NCI-H2196 (cell line): ENCODE data around the gene NAA15.
A peak's percentile ranks its signal among the peaks of the same experiment; 100 is the strongest.
"Not testable (repeated sequence)": the region's sequence is repeated elsewhere in the genome, so short reads cannot be mapped to it uniquely, and the experiment has no call there.

ENCODE experiments used
- DNase-seq: peaks from one replicate; lab custom pipeline; 2025; ENCODE audit not compliant: unreplicated experiment; lab: John Stamatoyannopoulos, UW

NAA15 gene

DNA sequence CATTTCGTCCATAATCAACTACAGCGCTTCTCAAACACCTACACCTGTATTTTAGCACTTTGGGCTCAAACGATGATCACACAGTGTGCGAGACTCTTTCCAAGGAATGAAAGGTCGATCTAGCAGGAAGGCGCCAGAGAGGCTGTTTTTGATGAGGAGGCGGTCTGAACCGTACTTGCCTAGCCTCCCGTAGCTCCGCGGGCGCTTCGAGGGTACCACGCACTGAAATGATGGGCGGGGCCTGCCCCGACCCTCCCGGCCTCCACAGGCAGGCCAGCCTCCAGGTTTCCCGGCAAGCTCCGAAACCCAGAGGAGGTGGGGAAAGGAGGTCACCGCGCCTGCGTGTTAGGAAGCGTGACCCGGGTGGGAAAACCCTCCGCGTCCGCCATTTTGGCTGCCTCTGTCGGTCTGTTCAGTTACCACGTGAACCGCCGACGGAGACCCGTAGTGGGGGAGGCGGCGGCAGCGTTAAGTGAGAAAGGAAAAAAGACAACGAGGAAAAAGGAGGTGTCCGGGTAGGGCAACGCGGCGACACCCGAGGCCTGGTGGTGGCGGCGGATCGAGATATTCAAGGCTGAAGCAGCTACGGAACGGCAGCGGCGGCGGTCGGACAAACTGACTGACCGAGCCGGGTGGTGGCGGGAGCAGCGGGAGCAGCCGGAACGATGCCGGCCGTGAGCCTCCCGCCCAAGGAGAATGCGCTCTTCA is at the start of gene NAA15:
TSS of gene NAA15 (plus strand) at position 393 of the 708 bp plus-strand sequence. CDS start at position 666, 273 bp downstream.
- DNase-seq: peak; percentile 89

DNA sequence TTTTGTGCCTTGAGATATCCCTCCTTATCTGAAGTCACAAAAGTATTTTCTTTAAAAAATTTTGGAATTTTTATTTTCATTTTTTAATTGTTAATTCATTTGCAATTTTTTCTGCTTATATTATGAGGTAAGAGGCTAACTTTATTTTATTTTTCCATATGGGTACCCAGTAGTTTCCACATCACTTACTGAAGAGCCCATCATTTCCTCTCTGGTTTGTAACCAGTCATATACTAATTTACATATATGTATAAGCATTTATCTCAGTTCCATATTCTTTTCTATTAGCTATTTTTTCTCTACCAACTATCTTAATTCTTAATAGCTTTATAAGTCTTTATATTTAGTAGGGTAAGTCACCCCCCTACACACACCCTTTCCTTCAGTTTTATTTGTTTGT is 48.3 kb upstream of the NAA15 start:
- no peak for DNase-seq

DNA sequence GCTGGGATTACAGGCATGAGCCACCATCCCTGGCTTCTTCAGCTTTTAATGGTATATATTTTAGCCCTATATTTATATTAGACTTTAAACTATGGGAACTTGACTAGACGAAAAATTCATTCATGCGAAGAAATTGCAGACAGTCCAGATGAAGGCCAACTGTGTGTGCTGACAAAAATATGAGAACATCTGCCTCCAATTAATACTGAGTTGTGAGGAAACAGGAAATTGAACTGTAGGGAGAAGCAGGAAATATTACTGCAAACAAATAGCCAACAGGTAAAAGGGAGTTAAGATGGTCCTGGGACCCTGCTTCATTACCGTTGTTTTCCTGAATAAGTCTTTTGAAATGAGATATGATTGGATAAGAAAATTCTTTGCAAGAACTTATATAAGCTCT is 47.6 kb upstream of the NAA15 start:
- DNase-seq: no peak

DNA sequence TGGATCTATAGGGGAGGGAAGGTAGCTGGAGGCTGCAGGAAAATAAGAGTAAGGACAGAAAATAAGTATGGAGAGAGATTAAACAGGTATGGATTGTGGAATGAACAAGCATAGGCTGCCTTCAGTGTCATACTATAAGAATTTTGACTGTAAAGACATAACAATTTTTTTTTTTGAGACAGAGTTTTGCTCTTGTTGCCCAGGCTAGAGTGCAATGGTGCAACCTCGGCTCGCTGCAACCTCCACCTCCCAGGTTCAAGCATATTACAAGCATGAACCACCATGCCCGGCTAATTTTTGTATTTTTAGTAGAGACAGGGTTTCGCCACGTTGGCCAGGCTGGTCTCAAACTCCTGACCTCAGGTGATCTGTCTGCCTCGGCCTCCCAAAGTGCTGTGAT is 45.7 kb upstream of the NAA15 start:
- not testable (repeated sequence) for DNase-seq

DNA sequence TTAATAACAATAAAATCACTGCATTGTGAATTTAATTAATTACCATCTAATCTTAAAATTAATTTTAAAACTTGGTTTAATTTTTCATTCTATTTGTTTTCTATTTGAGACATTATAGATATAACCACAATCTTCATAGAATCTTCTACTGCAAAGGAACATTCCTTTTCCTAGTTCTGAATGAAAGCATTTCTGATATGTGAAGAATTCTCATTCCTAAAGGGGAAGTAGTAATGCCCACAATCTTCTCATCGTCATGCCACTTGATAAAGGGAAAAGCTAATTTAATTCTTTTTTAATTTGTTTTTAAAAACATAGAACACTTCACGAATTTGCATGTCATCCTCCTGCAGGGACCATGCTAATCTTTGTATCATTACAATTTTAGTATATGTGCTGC is 45.0 kb upstream of the NAA15 start:
- DNase-seq: no peak

DNA sequence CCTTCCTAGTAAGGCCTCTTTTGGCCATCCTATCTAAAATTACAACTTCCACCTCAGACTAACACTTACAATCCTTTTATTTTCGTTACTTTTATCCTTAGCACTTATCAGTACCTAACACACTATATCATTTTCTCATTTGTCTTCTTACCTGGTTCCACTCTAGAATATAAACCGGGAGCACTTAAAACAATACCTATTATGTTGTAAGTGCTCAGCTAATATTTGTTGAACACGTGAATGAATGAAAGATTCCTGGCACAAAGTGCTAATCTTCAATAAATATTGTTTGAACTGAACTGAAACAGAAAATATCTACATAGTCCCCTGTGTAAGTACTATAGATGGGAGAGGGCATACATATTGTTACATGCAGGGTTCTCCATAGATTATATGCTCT is 35.7 kb upstream of the NAA15 start:
- DNase-seq: no peak

DNA sequence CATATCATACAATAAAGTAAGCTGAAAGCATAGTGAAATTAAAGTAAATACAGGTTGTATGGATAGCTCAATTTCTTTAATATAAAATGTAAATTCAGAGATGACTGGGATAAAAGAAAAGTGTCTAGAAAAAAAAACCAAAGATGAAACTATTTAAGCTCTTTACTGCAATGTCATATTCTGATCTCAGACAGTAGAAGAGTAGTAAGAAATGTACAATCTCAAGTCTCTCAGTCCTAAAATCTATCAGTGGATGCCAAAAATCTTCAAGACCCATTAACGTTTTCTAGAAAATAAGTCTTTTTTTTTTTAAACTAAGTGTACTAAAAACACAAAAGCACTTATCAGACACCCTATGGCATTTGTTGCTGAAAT is 35.1 kb upstream of the NAA15 start:
- DNase-seq: no peak

DNA sequence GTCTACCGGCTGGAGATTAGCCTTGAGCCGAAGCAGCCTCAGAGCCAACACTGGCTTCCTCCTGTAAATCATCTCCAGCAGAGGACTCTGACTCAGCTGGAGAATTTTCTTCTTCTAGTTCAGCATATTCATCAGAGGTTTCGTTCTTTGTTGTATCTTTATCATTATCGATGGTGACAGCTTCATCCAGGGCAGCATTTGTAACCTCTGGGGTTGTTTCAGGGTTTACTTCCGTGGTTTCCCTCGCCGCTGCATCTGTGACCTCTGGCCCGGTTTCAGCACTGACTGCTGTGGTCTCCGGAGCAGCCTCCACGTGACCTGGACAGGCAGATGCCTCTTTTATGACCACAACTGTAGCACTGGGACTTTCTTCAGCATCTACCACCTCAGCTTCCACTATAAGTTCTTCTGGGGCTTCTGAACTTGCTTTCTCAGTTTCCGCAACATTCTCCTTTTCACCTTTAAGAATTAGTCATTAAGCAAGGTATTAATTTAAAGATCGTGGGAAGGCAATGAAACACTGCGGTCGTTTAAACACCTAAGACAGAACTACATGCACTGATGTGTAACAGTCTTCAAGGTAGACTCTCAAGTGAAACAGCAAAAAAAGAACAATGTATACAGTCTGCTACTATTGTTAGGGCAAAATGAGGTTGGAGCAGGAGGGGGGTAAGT is 34.6 kb upstream of the NAA15 start:
- DNase-seq: no peak

DNA sequence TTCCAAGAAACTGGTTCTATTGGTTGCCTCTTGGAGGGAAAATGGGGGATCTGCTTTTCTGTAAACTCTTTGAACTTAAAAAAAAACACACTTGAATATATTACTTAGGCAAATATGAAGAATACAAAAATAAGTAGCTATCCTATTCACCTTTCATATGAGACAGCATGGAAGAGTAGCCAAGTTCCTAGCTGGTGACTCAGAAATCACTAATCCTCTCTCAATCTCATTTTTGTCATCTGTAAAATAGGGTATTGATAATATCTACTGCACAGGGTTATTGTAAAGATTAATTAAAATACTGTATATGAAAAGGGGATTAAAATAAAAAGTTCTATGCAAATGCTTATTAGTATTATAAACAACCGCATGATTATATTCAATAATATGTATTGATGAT is 34.0 kb upstream of the NAA15 start:
- DNase-seq: no peak

DNA sequence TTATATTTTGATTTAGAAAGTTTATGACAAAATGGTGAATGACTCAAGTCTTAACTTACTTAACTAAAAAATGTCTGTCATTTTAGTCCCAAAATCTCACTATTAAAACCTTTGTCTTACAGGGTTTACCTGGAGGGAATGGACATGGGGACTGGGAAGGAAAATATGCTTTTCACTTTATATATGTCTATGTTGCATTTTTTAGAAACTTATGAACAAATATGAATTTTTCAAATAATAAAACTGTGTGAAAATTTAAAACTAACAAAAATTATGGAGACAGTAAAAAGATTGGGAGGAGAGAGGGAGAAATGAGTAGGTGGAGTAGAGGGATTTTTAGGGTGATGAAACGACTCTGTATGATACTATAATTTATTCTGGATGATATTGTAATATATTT is 27.5 kb upstream of the NAA15 start:
- no peak for DNase-seq

DNA sequence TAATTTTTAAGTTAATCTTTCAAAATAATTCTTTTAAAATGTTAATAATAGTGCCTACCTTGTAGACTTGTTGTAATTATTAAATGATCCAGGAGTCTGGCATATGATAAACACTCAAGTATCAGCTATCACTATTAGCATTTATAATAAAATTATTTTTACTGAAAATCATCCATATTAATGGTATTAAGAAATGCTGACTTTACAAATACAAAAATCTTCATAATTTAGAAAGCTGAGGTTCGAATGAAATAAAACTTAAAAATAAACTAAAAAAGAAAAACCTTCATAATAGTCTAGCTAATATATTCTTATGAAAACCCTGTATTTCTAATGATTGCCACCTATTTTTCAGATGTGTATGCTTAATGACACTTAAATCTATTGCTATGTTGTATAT is 26.5 kb upstream of the NAA15 start:
- DNase-seq: no peak

DNA sequence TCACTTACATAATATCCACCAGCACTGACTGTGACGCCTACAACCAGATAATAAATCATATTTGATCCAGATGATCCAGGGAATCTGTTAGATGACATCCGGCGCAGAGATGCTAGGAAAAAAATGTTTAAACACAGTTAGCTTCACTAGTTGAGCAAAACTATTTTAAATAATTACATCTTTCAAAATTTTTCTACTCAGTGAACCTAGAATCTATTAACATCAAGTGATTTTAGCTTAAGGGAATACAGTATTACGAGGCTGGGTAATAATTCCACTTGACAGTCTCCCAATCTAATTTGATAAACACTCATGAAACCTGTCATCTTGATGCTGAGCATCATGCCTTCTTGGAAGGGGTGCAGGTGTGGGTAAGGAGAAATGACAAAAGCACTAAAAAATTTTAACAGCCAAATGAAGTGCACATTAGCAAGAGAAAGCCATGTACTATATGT is 26.0 kb upstream of the NAA15 start:
- DNase-seq: no peak

DNA sequence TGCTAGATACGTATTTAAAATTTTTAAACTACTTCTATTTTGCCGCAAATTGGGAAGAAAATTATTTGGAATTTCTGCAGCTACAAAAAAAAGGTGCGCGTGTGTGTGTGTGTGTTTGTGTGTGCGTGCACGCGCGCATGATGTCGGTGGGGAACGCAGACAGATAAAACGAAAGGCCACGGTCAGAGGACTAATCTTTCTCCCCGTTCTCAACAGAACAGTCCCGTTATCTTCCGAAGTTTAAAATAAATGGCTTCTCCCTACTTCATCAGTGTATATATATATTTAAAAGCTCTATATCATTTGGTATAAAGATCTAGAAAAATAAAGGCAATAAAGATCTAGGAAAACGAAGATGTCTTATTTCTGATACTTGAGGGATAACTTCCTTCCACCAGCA is 22.8 kb upstream of the NAA15 start:
- DNase-seq: no peak

DNA sequence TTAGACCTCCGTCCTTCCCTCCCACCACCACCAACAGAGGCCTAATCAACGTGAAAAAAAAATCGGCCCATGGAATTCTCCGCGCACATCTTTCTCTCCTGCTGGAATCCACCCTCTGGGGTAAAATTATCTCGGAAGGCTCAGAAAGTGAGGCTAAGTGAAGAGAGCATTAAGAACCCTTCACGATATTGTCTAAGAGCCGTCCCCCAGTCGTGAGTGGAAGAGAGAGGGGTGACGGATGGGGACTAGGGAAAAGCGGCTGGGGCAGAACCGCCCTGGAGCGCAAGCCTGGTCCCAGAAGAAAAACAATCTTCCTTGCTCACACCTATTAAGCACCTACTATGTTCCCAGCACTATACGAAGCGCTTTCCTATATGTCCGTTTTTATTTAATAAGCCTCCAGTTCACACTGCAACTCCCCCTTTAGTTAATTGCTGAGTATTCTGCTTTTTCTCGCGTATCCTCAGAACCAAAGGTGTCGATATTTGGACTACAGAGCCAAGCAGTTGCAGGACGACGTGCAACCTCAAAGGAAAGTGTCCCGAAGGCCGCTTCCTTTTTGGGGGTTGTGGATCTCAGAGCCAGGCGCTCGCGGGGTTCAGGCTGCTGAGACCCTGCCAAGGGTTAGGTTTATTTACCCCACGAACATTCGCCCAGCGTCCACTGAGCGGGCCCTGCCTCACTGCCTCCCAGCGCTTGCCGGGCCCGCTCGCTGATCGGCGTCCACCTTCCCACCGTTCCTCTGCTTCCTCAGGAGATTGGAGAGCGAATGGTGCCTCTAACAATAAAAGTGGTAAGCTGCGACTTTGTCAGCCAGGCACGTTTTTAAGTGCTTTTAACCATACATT is 22.2 kb upstream of the NAA15 start:
- DNase-seq: no peak

DNA sequence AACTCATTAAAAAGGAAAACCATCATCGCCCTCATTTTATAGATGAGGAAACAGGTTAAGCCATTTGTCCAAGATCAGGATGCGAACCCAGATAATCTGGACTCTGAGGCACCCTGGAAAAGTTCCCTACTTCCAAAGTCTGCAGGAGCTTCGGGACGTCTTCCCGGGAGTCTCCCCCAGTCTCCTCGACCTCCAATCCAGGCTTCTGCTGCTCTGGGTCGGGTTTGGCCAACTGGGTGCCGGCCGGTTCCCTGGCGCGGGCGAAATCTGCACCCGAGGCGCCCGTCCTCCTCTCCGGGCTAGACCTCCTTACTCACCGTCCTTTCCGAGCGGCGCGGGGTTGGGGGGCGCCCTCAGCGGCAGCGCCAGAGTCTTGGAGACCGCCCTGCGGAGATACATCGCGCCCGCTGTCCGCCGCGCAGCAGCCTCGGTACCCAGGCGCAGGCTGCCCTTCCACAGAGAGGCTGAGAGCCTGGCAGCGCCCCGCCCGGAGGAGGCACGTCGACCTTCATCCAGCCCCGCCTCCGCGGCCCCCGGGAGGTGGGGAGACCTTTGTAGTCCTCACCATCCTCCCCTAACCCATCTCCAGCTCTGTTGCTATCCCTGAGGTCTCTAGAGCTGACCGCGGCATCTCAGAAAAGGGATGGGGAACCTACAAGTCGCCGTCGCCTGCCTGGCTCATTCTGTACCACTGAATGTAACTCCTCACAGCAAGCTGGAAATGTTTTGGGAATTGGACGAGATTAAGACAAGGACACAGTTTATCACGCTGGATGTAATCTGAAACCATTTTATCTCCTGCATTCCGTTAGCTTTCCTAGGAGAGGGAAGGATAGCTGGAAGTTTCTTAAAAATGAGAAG is 21.3 kb upstream of the NAA15 start, which contains the start of gene MGARP:
TSS of gene MGARP (minus strand) at position 466 of the 861 bp plus-strand sequence. CDS start at position 399, 67 bp downstream.
- no peak for DNase-seq

DNA sequence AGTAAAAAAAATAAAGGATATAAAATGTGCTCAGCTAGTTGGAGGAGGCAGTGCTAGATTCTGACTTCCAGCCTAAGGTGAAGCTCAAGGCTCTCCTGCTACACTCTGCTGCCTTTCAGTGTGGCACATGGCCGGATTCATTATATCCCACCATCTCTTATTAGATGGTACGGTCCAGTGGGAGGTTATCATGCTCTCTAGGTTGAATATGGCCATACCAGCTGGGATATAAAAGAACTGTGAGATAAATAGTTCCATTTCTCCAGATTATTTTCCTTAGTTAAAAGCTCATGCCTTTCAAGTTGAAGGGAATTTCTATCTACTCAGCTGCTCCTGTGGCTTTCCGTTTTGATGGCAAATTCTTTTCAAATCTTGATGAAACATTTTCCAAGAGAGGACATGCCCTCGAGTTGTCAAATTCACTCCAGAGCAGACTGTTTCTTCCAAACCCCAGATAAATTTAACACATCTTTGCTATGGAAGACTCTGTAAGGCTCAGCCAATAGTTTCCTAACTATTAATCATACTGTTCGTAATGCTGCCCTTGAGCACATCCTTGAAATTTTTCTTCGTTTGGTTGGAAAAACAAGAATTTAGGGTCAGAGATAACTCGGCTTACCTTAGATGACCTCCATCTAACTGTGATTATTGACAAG is 19.1 kb upstream of the NAA15 start:
- DNase-seq: no peak

DNA sequence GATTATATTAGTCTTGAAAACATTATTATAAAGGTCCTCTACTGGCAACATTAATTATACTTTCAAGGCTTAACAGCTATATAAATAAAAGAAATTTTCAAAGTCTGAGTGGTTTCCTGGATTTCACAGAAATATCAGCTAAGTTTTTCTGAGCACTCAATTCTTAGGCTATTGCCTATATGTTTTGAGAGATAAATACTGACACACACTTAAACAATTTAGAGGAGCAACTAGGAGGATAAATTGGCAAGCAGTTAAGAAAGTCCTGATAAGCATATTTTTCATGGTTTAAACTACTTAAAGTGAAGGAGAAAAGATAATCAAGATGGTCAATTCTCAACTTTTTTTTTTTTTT is 18.6 kb upstream of the NAA15 start:
- no peak for DNase-seq

DNA sequence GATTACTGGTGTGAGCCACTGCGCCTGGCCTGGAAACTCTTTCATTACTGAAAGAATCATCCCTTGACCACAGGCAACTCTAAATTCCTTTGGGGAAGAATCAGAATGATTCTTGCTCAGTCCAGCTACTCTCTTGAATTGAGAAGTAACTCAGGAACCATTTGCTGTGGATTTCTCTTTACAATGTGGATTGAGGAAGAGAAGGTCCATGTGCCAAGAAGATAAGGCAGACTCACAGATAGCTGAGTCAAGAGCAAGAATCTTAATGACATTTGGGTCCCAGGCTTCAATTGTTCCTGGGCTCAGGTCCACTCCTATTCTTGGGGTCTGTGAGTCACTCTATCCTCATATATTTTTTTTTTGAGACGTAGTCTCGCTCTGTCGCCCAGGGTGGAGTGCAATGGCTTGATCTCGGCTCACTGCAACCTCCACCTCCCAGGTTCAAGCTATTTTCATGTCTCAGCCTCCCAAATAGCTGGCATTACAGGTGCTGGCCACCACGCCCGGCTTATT is 15.1 kb upstream of the NAA15 start:
- no peak for DNase-seq

DNA sequence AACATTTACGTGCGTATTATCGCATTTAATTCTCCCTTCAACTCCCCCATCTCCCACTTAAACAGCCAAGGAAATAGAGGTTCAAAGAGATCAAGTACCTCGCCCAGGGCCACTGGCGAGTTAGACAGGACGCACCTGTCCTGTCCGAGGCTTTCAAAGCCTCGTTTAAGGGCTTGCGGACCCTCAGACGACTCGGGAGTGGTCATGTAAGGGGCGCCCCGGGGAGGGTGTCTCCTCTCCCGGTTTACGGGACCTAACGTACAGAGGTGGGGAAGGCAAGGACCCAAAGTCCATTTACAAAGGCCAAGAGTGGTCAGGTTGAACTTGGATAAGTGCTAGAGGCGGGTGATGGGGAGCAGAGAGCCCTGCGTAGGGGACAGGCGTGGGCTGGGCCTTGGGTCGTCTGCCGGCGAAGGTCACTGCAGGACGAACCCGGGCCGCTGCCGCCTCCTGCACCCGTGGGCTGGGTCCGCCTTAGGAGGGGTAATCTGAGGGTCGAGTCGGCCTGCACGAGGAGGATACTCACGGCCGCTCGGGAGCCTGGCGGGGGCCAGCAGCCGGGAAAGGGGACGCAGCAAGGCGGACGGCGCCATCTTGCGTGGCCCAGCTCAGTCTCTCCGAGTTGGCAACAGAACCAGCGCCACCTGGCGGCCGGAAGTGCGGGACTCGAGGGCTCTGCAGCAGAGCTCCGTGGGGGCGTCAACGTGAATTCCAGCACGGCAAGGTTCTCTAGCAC is 5.9 kb upstream of the NAA15 start:
- DNase-seq: peak; percentile 83

DNA sequence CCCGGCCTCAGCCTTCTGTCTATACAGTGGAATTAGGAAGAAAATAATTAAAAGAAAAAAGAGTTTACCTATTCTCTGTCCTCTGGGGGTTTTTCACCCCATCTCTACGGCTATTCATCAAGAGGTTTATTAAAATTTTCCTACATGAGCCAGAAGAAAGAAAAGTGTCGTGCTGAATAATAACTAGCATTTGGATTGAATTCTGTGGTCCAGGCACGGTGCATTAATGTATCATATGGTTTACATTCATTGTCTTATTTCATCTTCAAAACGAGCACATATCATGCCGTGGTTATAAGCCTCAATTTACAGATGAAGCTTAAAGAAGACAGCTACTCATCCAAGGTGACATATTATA is 5.4 kb upstream of the NAA15 start:
- no peak for DNase-seq
